ENCODE measurements around the gene FAM181B. TPM values are rescaled to one million over a fixed set of nuclear protein-coding genes. Genes with fewer than 3 reads are reported as not detected.

The FAM181B gene
- total RNA-seq, 1 donor from 2014 or later = not detected

DNA sequence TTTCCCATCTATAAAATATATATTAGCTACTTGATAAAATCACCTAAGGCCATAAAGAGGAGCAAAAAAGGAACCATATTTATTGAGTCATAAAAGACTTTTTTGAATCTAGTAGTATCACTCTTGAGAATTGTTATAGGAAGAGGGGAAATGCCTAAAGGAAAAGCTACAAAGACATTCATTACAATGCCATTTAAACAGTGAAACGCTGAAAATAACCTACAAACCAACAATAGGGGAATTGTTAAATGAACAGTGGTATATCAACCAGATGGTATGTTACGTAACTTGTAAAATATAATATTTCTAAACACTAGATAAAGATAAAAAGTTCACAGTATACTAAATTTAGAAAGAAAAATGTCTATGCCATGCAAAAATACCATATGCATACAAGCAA, 47.5 kb downstream of the FAM181B start:
- no peak for DNase-seq (ENCODE audit: low read depth in 2 of 2)

GRCh38 chr11:82683029-82683428, 50.6 kb downstream of the FAM181B start:
- DNase-seq (ENCODE audit: low read depth in 2 of 2) = no peak

- DNase-seq (ENCODE audit: low read depth in 2 of 2) = peak; percentile 70 to 79
Measured at GRCh38 chr11:82682003-82682751, 51.5 kb downstream of the FAM181B start.

GRCh38 chr11:82680252-82680651, 53.4 kb downstream of the FAM181B start:
- no peak for DNase-seq (ENCODE audit: low read depth in 2 of 2)

Other genes starting within 250 kb of the FAM181B start
- 113 and 116 TPM in 2 replicates for gene PRCP, start 166.6 kb upstream of the FAM181B start, total RNA-seq
- gene DDIAS, start 167.9 kb upstream of the FAM181B start, total RNA-seq = 2.7 and 4.4 TPM in 2 replicates

Data from dermis microvascular lymphatic vessel endothelial cell (primary cell).